ENCODE measurements around the gene FILIP1L.

The FILIP1L gene

GRCh38 chr3:99863588-99863987 lies 250.7 kb downstream of the FILIP1L start:
- no peak for ATAC-seq (ENCODE audit: insufficient read depth, low read depth)
- Histone ChIP-seq H3K4me2 (ENCODE audit: insufficient read depth, low read length) (no peak overlapping the region), H3K4me1 (ENCODE audit: insufficient read depth, low read length) (peaks cover 19% of the 10 kb centered on the region), H3K79me2 (ENCODE audit: insufficient read depth, low read length) (no peaks in the 10 kb centered on the region), H3K9me3 (ENCODE audit: insufficient read depth, low read length, severe bottlenecking) (no peaks in the 10 kb centered on the region), H2AFZ (ENCODE audit: low read depth, low read length) (no peak overlapping the region), H4K20me1 (ENCODE audit: insufficient read depth, low read length) (peaks cover 30% of the 10 kb centered on the region), H3K27ac (ENCODE audit: low read length) (no peak overlapping the region), H3K27me3 (ENCODE audit: insufficient read depth, low read length, poor library complexity) (peaks cover 2% of the 10 kb centered on the region), H3K36me3 (ENCODE audit: insufficient read depth, low read length) (no peaks in the 10 kb centered on the region), H3K4me3 (ENCODE audit: low read depth in 1 of 2, low read length in 2 of 2) (no peak overlapping the region), H3K9ac (ENCODE audit: low read depth, low read length) (no peak overlapping the region)
- DNase-seq = no peak
- TF ChIP-seq EZH2 (IDR thresholded peaks at IDR 0.05; ENCODE audit: borderline replicate concordance, low read depth, low read length, severe bottlenecking) (no peak), CTCF (IDR thresholded peaks at IDR 0.05; ENCODE audit: borderline replicate concordance, extremely low read depth, low read length, poor library complexity, severe bottlenecking) (no peak)

GRCh38 chr3:99863002-99863401 lies 251.3 kb downstream of the FILIP1L start:
- Histone ChIP-seq H3K27ac (ENCODE audit: low read length) (no peak overlapping the region), H4K20me1 (ENCODE audit: insufficient read depth, low read length) (peaks cover 25% of the 10 kb centered on the region), H3K36me3 (ENCODE audit: insufficient read depth, low read length) (no peaks in the 10 kb centered on the region)

GRCh38 chr3:99862208-99862607 lies 252.1 kb downstream of the FILIP1L start:
- H3K4me1 ChIP-seq (ENCODE audit: insufficient read depth, low read length) = peaks cover 19% of the 10 kb centered on the region
- no peak overlapping the region for H2AFZ ChIP-seq (ENCODE audit: low read depth, low read length)
- H3K27ac ChIP-seq (ENCODE audit: low read length) = no peak overlapping the region
- no peak overlapping the region for H3K4me3 ChIP-seq (ENCODE audit: low read depth in 1 of 2, low read length in 2 of 2)
- H3K27me3 ChIP-seq (ENCODE audit: insufficient read depth, low read length, poor library complexity) = peaks cover 2% of the 10 kb centered on the region
- no peak overlapping the region for H3K4me2 ChIP-seq (ENCODE audit: insufficient read depth, low read length)
- TF ChIP-seq EZH2 (IDR thresholded peaks at IDR 0.05; ENCODE audit: borderline replicate concordance, low read depth, low read length, severe bottlenecking) = no peak
- H3K36me3 ChIP-seq (ENCODE audit: insufficient read depth, low read length) = no peaks in the 10 kb centered on the region
- no peaks in the 10 kb centered on the region for H3K79me2 ChIP-seq (ENCODE audit: insufficient read depth, low read length)
- no peaks in the 10 kb centered on the region for H3K9me3 ChIP-seq (ENCODE audit: insufficient read depth, low read length, severe bottlenecking)
- H4K20me1 ChIP-seq (ENCODE audit: insufficient read depth, low read length) = peaks cover 23% of the 10 kb centered on the region
- H3K9ac ChIP-seq (ENCODE audit: low read depth, low read length) = no peak overlapping the region
- DNase-seq (no peak), ATAC-seq (ENCODE audit: insufficient read depth, low read depth) (no peak)

More at GRCh38 chr3:99863002-99863401, 251.3 kb downstream of the FILIP1L start:
- H2AFZ ChIP-seq (ENCODE audit: low read depth, low read length) = no peak overlapping the region
- H3K79me2 ChIP-seq (ENCODE audit: insufficient read depth, low read length) = no peaks in the 10 kb centered on the region
- ATAC-seq (ENCODE audit: insufficient read depth, low read depth) (no peak), DNase-seq (no peak)
- no peak overlapping the region for H3K4me3 ChIP-seq (ENCODE audit: low read depth in 1 of 2, low read length in 2 of 2)
- no peaks in the 10 kb centered on the region for H3K9me3 ChIP-seq (ENCODE audit: insufficient read depth, low read length, severe bottlenecking)
- H3K4me1 ChIP-seq (ENCODE audit: insufficient read depth, low read length) = peaks cover 19% of the 10 kb centered on the region
- no peak overlapping the region for H3K4me2 ChIP-seq (ENCODE audit: insufficient read depth, low read length)
- TF ChIP-seq CTCF (IDR thresholded peaks at IDR 0.05; ENCODE audit: borderline replicate concordance, extremely low read depth, low read length, poor library complexity, severe bottlenecking) = no peak
- no peak for TF ChIP-seq EZH2 (IDR thresholded peaks at IDR 0.05; ENCODE audit: borderline replicate concordance, low read depth, low read length, severe bottlenecking)
- H3K27me3 ChIP-seq (ENCODE audit: insufficient read depth, low read length, poor library complexity) = peaks cover 2% of the 10 kb centered on the region
- no peak overlapping the region for H3K9ac ChIP-seq (ENCODE audit: low read depth, low read length)

- H3K4me2 ChIP-seq (ENCODE audit: insufficient read depth, low read length) = no peak overlapping the region
- H3K4me1 ChIP-seq (ENCODE audit: insufficient read depth, low read length) = peaks cover 10% of the 10 kb centered on the region
- ATAC-seq (ENCODE audit: insufficient read depth, low read depth) (no peak), DNase-seq (no peak)
- TF ChIP-seq EZH2 (IDR thresholded peaks at IDR 0.05; ENCODE audit: borderline replicate concordance, low read depth, low read length, severe bottlenecking) = no peak
- H3K9me3 ChIP-seq (ENCODE audit: insufficient read depth, low read length, severe bottlenecking) = no peaks in the 10 kb centered on the region
- no peak overlapping the region for H3K27ac ChIP-seq (ENCODE audit: low read length)
- peaks cover 2% of the 10 kb centered on the region for H3K27me3 ChIP-seq (ENCODE audit: insufficient read depth, low read length, poor library complexity)
- H3K9ac ChIP-seq (ENCODE audit: low read depth, low read length) = no peak overlapping the region
- no peaks in the 10 kb centered on the region for H3K36me3 ChIP-seq (ENCODE audit: insufficient read depth, low read length)
- peaks cover 17% of the 10 kb centered on the region for H4K20me1 ChIP-seq (ENCODE audit: insufficient read depth, low read length)
- H3K79me2 ChIP-seq (ENCODE audit: insufficient read depth, low read length) = no peaks in the 10 kb centered on the region
- no peak overlapping the region for H2AFZ ChIP-seq (ENCODE audit: low read depth, low read length)
- no peak overlapping the region for H3K4me3 ChIP-seq (ENCODE audit: low read depth in 1 of 2, low read length in 2 of 2)
Measured at GRCh38 chr3:99861216-99861615, 253.1 kb downstream of the FILIP1L start.
